ENCODE data around the gene SLC37A4.
A peak's percentile ranks its signal among the peaks of the same experiment; 100 is the strongest.
"Not testable (repeated sequence)": the region's sequence is repeated elsewhere in the genome, so short reads cannot be mapped to it uniquely, and the experiment has no call there.

The SLC37A4 gene

GRCh38 chr11:119041821-119042514, 11.3 kb upstream of the SLC37A4 start:
- DNase-seq (ENCODE audit: low read depth), result no peak

- DNase-seq (ENCODE audit: low read depth), result not testable (repeated sequence)
These were observed 8.8 kb upstream of the SLC37A4 start for GRCh38 chr11:119039471-119039870.

GRCh38 chr11:119038884-119039283, 8.2 kb upstream of the SLC37A4 start:
- no peak for DNase-seq (ENCODE audit: low read depth)

- no peak for DNase-seq (ENCODE audit: low read depth)
These were observed 4.1 kb upstream of the SLC37A4 start for GRCh38 chr11:119034813-119035212.

- not testable (repeated sequence) for DNase-seq (ENCODE audit: low read depth)
These were observed 2.7 kb upstream of the SLC37A4 start for GRCh38 chr11:119033421-119033820.

- DNase-seq (ENCODE audit: low read depth), result no peak
These were observed 1.2 kb upstream of the SLC37A4 start for GRCh38 chr11:119031912-119032280.

GRCh38 chr11:119030029-119030328, 698 bp downstream of the SLC37A4 start:
- DNase-seq (ENCODE audit: low read depth), result no peak

GRCh38 chr11:119029340-119030028, 1.2 kb downstream of the SLC37A4 start:
- DNase-seq (ENCODE audit: low read depth), result no peak

- DNase-seq (ENCODE audit: low read depth), result no peak
These were observed 1.7 kb downstream of the SLC37A4 start for GRCh38 chr11:119029069-119029339.

- no peak for DNase-seq (ENCODE audit: low read depth)
These were observed 2.2 kb downstream of the SLC37A4 start for GRCh38 chr11:119028346-119029068.

- no peak for DNase-seq (ENCODE audit: low read depth)
These were observed 2.9 kb downstream of the SLC37A4 start for GRCh38 chr11:119027561-119028345.

- no peak for DNase-seq (ENCODE audit: low read depth)
These were observed 3.7 kb downstream of the SLC37A4 start for GRCh38 chr11:119026970-119027369.

- no peak for DNase-seq (ENCODE audit: low read depth)
These were observed 4.5 kb downstream of the SLC37A4 start for GRCh38 chr11:119025978-119026766.

GRCh38 chr11:119025541-119025940, 5.1 kb downstream of the SLC37A4 start:
- no peak for DNase-seq (ENCODE audit: low read depth)

GRCh38 chr11:119025099-119025473, 5.6 kb downstream of the SLC37A4 start:
- DNase-seq (ENCODE audit: low read depth), result no peak

- no peak for DNase-seq (ENCODE audit: low read depth)
These were observed 6.1 kb downstream of the SLC37A4 start for GRCh38 chr11:119024430-119025098.

GRCh38 chr11:119023741-119024140, 6.9 kb downstream of the SLC37A4 start:
- DNase-seq (ENCODE audit: low read depth), result no peak

GRCh38 chr11:119021631-119022030, 9.0 kb downstream of the SLC37A4 start:
- no peak for DNase-seq (ENCODE audit: low read depth)

- DNase-seq (ENCODE audit: low read depth), result no peak
These were observed 10.7 kb downstream of the SLC37A4 start for GRCh38 chr11:119019996-119020395.

GRCh38 chr11:119018074-119018938, 12.4 kb downstream of the SLC37A4 start, which contains the start of the genes RPS25 and TRAPPC4:
RPS25 (minus strand) TSS chr11:119018343; CDS start chr11:119018284, 59 bp downstream.
TRAPPC4 (plus strand) TSS chr11:119018766; CDS start chr11:119018796, 30 bp downstream.
- DNase-seq (ENCODE audit: low read depth), result peak; percentile 93

All from fibroblast of gingiva (primary cell).